Tibial artery (tissue), 4 donors: Measurements from ENCODE around the gene IGDCC3.

Experiments
- DNase-seq, 2 donors: peaks; one replicate each; pipeline ENCODE4 v3.0.0-alpha.2; 2019
- H3K27ac ChIP-seq, 2 donors: fragments of 200-600 bp; sonication (generic) in 1 of 2; 1 replicate in 1 of 2; 2 replicates in 1 of 2; pipeline ENCODE4 v1.5.1; 2018 to 2019; ENCODE audit warnings: mild to moderate bottlenecking in 1 of 2
- H3K27me3 ChIP-seq, 2 donors: fragments of 200-600 bp; sonication (generic) in 1 of 2; one replicate each; pipeline versions ENCODE4 v1.5.1 to v1.6.0; 2016 to 2019
- H3K36me3 ChIP-seq, 3 donors: fragments of 200-600 bp; sonication (generic) in 2 of 3; one replicate each; pipeline ENCODE4 v1.5.1; 2016 to 2019; ENCODE audit warnings: mild to moderate bottlenecking in 2 of 3
- H3K4me1 ChIP-seq, 4 donors: fragments of 200-600 bp; sonication (generic) in 2 of 4; 1 replicate in 3 of 4; 2 replicates in 1 of 4; pipeline ENCODE4 v1.5.1; 2016 to 2019
- H3K4me3 ChIP-seq, 2 donors: fragments of 200-600 bp; sonication (generic) in 1 of 2; 1 replicate in 1 of 2; 2 replicates in 1 of 2; pipeline ENCODE4 v1.5.1; 2018 to 2019; ENCODE audit warnings: mild to moderate bottlenecking in 2 of 2
- H3K9me3 ChIP-seq, 3 donors: fragments of 200-600 bp; sonication (generic) in 1 of 3; one replicate each; pipeline ENCODE4 v1.5.1; 2016 to 2019
- CTCF ChIP-seq, 2 experiments: fragments of 200-600 bp in 1 of 2; fragments of 450-650 bp in 1 of 2; IDR thresholded peaks; one replicate each; pipeline ENCODE4 v1.5.1; 2017 to 2019; ENCODE audit warnings: antibody characterized with exemption in 2 of 2, mild to moderate bottlenecking in 1 of 2, moderate library complexity in 1 of 2
- intact Hi-C: fragments of 100-400 bp; cut with DNase I; formaldehyde crosslinking; loops from one replicate; pipeline ENCODE4 v1.15.0; 2023; ENCODE audit warnings: low total_unique reads

The IGDCC3 gene

GRCh38 chr15:65377976-65378366 is at the start of gene IGDCC3:
Gene IGDCC3, minus strand, starts transcription at chr15:65378002. Its CDS starts 214 bp downstream, at chr15:65377788.
- Histone ChIP-seq H3K27me3 (peaks cover 0 to 70% of the 10 kb centered on the region in 2 donors), H3K27ac (no peak within 1 kb of the TSS), H3K36me3 (no peaks in the 10 kb centered on the region), H3K9me3 (no peaks in the 10 kb centered on the region), H3K4me3 (peak within 1 kb of the TSS; percentile 47 to 58), H3K4me1 (peaks cover 0 to 22% (median 18%) of the 10 kb centered on the region in 4 donors)
- intact Hi-C loops = no loop called here
- no peak for TF ChIP-seq CTCF (IDR thresholded peaks at IDR 0.05)
- DNase-seq = no peak

GRCh38 chr15:65426216-65426853 is 48.5 kb upstream of the IGDCC3 start:
- Histone ChIP-seq H3K36me3 (no peaks in the 10 kb centered on the region), H3K27me3 (peaks cover 0 to under 1% of the 10 kb centered on the region in 2 donors), H3K4me3 (no peak overlapping the region), H3K27ac (no peak overlapping the region), H3K9me3 (no peaks in the 10 kb centered on the region), H3K4me1 (peaks cover 2 to 13% (median 12%) of the 10 kb centered on the region in 4 donors)
- DNase-seq = peak in 1 of 2 donors; percentile 40
- no peak for TF ChIP-seq CTCF (IDR thresholded peaks at IDR 0.05)
- intact Hi-C loops = no loop called here

- Histone ChIP-seq H3K4me3 (no peak overlapping the region), H3K27me3 (peaks cover 0 to 14% of the 10 kb centered on the region in 2 donors), H3K9me3 (no peaks in the 10 kb centered on the region), H3K36me3 (no peaks in the 10 kb centered on the region), H3K27ac (no peak overlapping the region), H3K4me1 (peaks cover 4 to 20% (median 18%) of the 10 kb centered on the region in 4 donors)
- intact Hi-C loops = no loop called here
- no peak for TF ChIP-seq CTCF (IDR thresholded peaks at IDR 0.05)
- peak in 1 of 2 donors; percentile 37 for DNase-seq
Measured at GRCh38 chr15:65424683-65425082, 46.9 kb upstream of the IGDCC3 start.

GRCh38 chr15:65423976-65424679 is 46.3 kb upstream of the IGDCC3 start:
- intact Hi-C loops = no loop called here
- H3K27ac ChIP-seq = no peak overlapping the region
- peaks cover 0 to 14% of the 10 kb centered on the region in 2 donors for H3K27me3 ChIP-seq
- no peaks in the 10 kb centered on the region for H3K36me3 ChIP-seq
- no peaks in the 10 kb centered on the region for H3K9me3 ChIP-seq
- no peak for TF ChIP-seq CTCF (IDR thresholded peaks at IDR 0.05)
- H3K4me3 ChIP-seq = no peak overlapping the region
- peaks cover 4 to 20% (median 18%) of the 10 kb centered on the region in 4 donors for H3K4me1 ChIP-seq
- DNase-seq = no peak

GRCh38 chr15:65423150-65423975 is 45.6 kb upstream of the IGDCC3 start:
- intact Hi-C loops = no loop called here
- DNase-seq = no peak
- no peak for TF ChIP-seq CTCF (IDR thresholded peaks at IDR 0.05)
- Histone ChIP-seq H3K27me3 (peaks cover 0 to 16% of the 10 kb centered on the region in 2 donors), H3K4me1 (peaks cover 4 to 20% (median 18%) of the 10 kb centered on the region in 4 donors), H3K27ac (no peak overlapping the region), H3K9me3 (no peaks in the 10 kb centered on the region), H3K4me3 (peak overlapping the region; percentile 51 to 62), H3K36me3 (no peaks in the 10 kb centered on the region)
